GM13976 (cell line): ENCODE data around the gene SHCBP1.

Experiments
- DNase-seq: peaks from one replicate; pipeline ENCODE4 v3.0.0; 2012; ENCODE audit warnings: low spot score
- CTCF ChIP-seq: IDR thresholded peaks from 2 replicates; pipeline ENCODE4 v1.5.1; 2012; ENCODE audit warnings: borderline replicate concordance, mild to moderate bottlenecking; ENCODE audit not compliant: insufficient read depth; ENCODE audit errors: extremely low read depth, missing control alignments, control extremely low read depth
- in situ Hi-C: fragments of 300-500 bp; cut with MboI; formaldehyde crosslinking; loops from one replicate; pipeline ENCODE4 v1.12.0; 2022; ENCODE audit warnings: low sequenced_read_pairs, mixed read lengths, inconsistent platforms; ENCODE audit not compliant: unreplicated experiment

The SHCBP1 gene

GRCh38 chr16:46573834-46574159 is 47.4 kb downstream of the SHCBP1 start:
- no peak for TF ChIP-seq CTCF
- in situ Hi-C loops, result no loop called here
- DNase-seq, result no peak

GRCh38 chr16:46573008-46573833 is 48.0 kb downstream of the SHCBP1 start:
- in situ Hi-C loops, result no loop called here
- DNase-seq, result no peak
- no peak for TF ChIP-seq CTCF

GRCh38 chr16:46569231-46569735 is 51.9 kb downstream of the SHCBP1 start:
- TF ChIP-seq CTCF, result no peak
- DNase-seq, result no peak
- in situ Hi-C loops, result no loop called here

- no peak for DNase-seq
- in situ Hi-C loops, result no loop called here
- TF ChIP-seq CTCF, result no peak
Observed at GRCh38 chr16:46568472-46569230, 52.5 kb downstream of the SHCBP1 start.

GRCh38 chr16:46562979-46563378 is 58.2 kb downstream of the SHCBP1 start:
- DNase-seq, result no peak
- in situ Hi-C loops, result no loop called here
- TF ChIP-seq CTCF, result no peak

- in situ Hi-C loops, result no loop called here
- DNase-seq, result no peak
- no peak for TF ChIP-seq CTCF
Observed at GRCh38 chr16:46558018-46558417, 63.2 kb downstream of the SHCBP1 start.
